Dendritic cell treated with granulocyte-macrophage colony-stimulating factor and Interleukin-4, amounts not matched to agents 40 ng/mL and 50 ng/mL, for 4 days (primary cell): Measurements from ENCODE around the gene RAPGEF5.

Source experiments
- H3K27ac Mint-ChIP-seq: one replicate; pipeline ENCODE4 v1.8.0; 2022; ENCODE audit warnings: mild to moderate bottlenecking, mixed read lengths
- H3K27me3 Mint-ChIP-seq: one replicate; pipeline ENCODE4 v1.8.0; 2022; ENCODE audit warnings: mild to moderate bottlenecking, mixed read lengths
- H3K36me3 Mint-ChIP-seq: one replicate; pipeline ENCODE4 v1.8.0; 2022; ENCODE audit warnings: low read depth, mixed read lengths
- H3K4me1 Mint-ChIP-seq: one replicate; pipeline ENCODE4 v1.8.0; 2022; ENCODE audit warnings: low read depth, mixed read lengths
- H3K4me3 Mint-ChIP-seq: one replicate; pipeline ENCODE4 v1.8.0; 2022; ENCODE audit warnings: mild to moderate bottlenecking, moderate library complexity, mixed read lengths
- H3K9me3 Mint-ChIP-seq: one replicate; pipeline ENCODE4 v1.8.0; 2022; ENCODE audit warnings: mixed read lengths
- intact Hi-C: fragments of 100-400 bp; cut with micrococcal nuclease; formaldehyde crosslinking; loops from one replicate; pipeline ENCODE4 v1.15.0; 2022

RAPGEF5 gene

GRCh38 chr7:22346383-22347107 is 10.4 kb downstream of the RAPGEF5 start:
- H3K4me3 Mint-ChIP-seq, result no peak overlapping the region
- no peaks in the 10 kb centered on the region for H3K27me3 Mint-ChIP-seq
- H3K27ac Mint-ChIP-seq, result no peak overlapping the region
- no peaks in the 10 kb centered on the region for H3K9me3 Mint-ChIP-seq
- no peaks in the 10 kb centered on the region for H3K36me3 Mint-ChIP-seq
- H3K4me1 Mint-ChIP-seq, result no peaks in the 10 kb centered on the region
- intact Hi-C loops, result no loop called here

- Mint-ChIP-seq H3K4me1 (peaks cover 5% of the 10 kb centered on the region), H3K27ac (no peak overlapping the region), H3K4me3 (no peak overlapping the region), H3K36me3 (no peaks in the 10 kb centered on the region), H3K9me3 (no peaks in the 10 kb centered on the region), H3K27me3 (no peaks in the 10 kb centered on the region)
- intact Hi-C loops, result no loop called here
These were observed 12.3 kb downstream of the RAPGEF5 start for GRCh38 chr7:22344655-22345054.

GRCh38 chr7:22343612-22344011 is 13.3 kb downstream of the RAPGEF5 start:
- peaks cover 5% of the 10 kb centered on the region for H3K4me1 Mint-ChIP-seq
- no peak overlapping the region for H3K27ac Mint-ChIP-seq
- intact Hi-C loops, result no loop called here
- H3K9me3 Mint-ChIP-seq, result no peaks in the 10 kb centered on the region
- no peaks in the 10 kb centered on the region for H3K27me3 Mint-ChIP-seq
- H3K4me3 Mint-ChIP-seq, result no peak overlapping the region
- no peaks in the 10 kb centered on the region for H3K36me3 Mint-ChIP-seq

GRCh38 chr7:22343071-22343470 is 13.9 kb downstream of the RAPGEF5 start:
- intact Hi-C loops, result no loop called here
- Mint-ChIP-seq H3K4me3 (no peak overlapping the region), H3K36me3 (no peaks in the 10 kb centered on the region), H3K27ac (no peak overlapping the region), H3K9me3 (no peaks in the 10 kb centered on the region), H3K27me3 (no peaks in the 10 kb centered on the region), H3K4me1 (peaks cover 5% of the 10 kb centered on the region)

GRCh38 chr7:22339725-22340390 is 17.1 kb downstream of the RAPGEF5 start:
- intact Hi-C loops, result no loop called here
- Mint-ChIP-seq H3K4me3 (no peak overlapping the region), H3K9me3 (no peaks in the 10 kb centered on the region), H3K27me3 (peaks cover under 1% of the 10 kb centered on the region), H3K4me1 (peaks cover 5% of the 10 kb centered on the region), H3K36me3 (no peaks in the 10 kb centered on the region), H3K27ac (no peak overlapping the region)

- no peaks in the 10 kb centered on the region for H3K36me3 Mint-ChIP-seq
- H3K27ac Mint-ChIP-seq, result no peak overlapping the region
- intact Hi-C loops, result no loop called here
- no peaks in the 10 kb centered on the region for H3K9me3 Mint-ChIP-seq
- no peak overlapping the region for H3K4me3 Mint-ChIP-seq
- peaks cover 1% of the 10 kb centered on the region for H3K27me3 Mint-ChIP-seq
- peaks cover 5% of the 10 kb centered on the region for H3K4me1 Mint-ChIP-seq
These were observed 18.1 kb downstream of the RAPGEF5 start for GRCh38 chr7:22338877-22339276.

GRCh38 chr7:22338411-22338810 is 18.5 kb downstream of the RAPGEF5 start:
- intact Hi-C loops, result no loop called here
- Mint-ChIP-seq H3K9me3 (no peaks in the 10 kb centered on the region), H3K27ac (no peak overlapping the region), H3K4me1 (peaks cover 5% of the 10 kb centered on the region), H3K4me3 (no peak overlapping the region), H3K27me3 (peaks cover 1% of the 10 kb centered on the region), H3K36me3 (no peaks in the 10 kb centered on the region)

- intact Hi-C loops, result no loop called here
- Mint-ChIP-seq H3K4me3 (no peak overlapping the region), H3K36me3 (no peaks in the 10 kb centered on the region), H3K27ac (no peak overlapping the region), H3K27me3 (peaks cover 1% of the 10 kb centered on the region), H3K4me1 (no peaks in the 10 kb centered on the region), H3K9me3 (no peaks in the 10 kb centered on the region)
These were observed 23.2 kb downstream of the RAPGEF5 start for GRCh38 chr7:22333680-22334141.

GRCh38 chr7:22332461-22332870 is 24.5 kb downstream of the RAPGEF5 start:
- intact Hi-C loops, result no loop called here

GRCh38 chr7:22331704-22332103 is 25.2 kb downstream of the RAPGEF5 start:
- intact Hi-C loops, result no loop called here
- Mint-ChIP-seq H3K4me1 (no peaks in the 10 kb centered on the region), H3K9me3 (no peaks in the 10 kb centered on the region), H3K27me3 (peaks cover 1% of the 10 kb centered on the region), H3K36me3 (no peaks in the 10 kb centered on the region), H3K4me3 (no peak overlapping the region), H3K27ac (no peak overlapping the region)

More at GRCh38 chr7:22332461-22332870, 24.5 kb downstream of the RAPGEF5 start:
- H3K4me1 Mint-ChIP-seq, result no peaks in the 10 kb centered on the region
- H3K36me3 Mint-ChIP-seq, result no peaks in the 10 kb centered on the region
- peaks cover 1% of the 10 kb centered on the region for H3K27me3 Mint-ChIP-seq
- H3K9me3 Mint-ChIP-seq, result no peaks in the 10 kb centered on the region
- H3K27ac Mint-ChIP-seq, result no peak overlapping the region
- no peak overlapping the region for H3K4me3 Mint-ChIP-seq

GRCh38 chr7:22330903-22331302 is 26.1 kb downstream of the RAPGEF5 start:
- H3K36me3 Mint-ChIP-seq, result no peaks in the 10 kb centered on the region
- no peaks in the 10 kb centered on the region for H3K4me1 Mint-ChIP-seq
- H3K9me3 Mint-ChIP-seq, result no peaks in the 10 kb centered on the region
- H3K27me3 Mint-ChIP-seq, result peaks cover 1% of the 10 kb centered on the region
- H3K4me3 Mint-ChIP-seq, result no peak overlapping the region
- intact Hi-C loops, result no loop called here
- H3K27ac Mint-ChIP-seq, result no peak overlapping the region

GRCh38 chr7:22329816-22330524 is 27.0 kb downstream of the RAPGEF5 start:
- Mint-ChIP-seq H3K36me3 (no peaks in the 10 kb centered on the region), H3K27ac (no peak overlapping the region), H3K27me3 (peaks cover 1% of the 10 kb centered on the region), H3K4me1 (no peaks in the 10 kb centered on the region), H3K9me3 (no peaks in the 10 kb centered on the region), H3K4me3 (no peak overlapping the region)
- intact Hi-C loops, result no loop called here

- Mint-ChIP-seq H3K27me3 (no peaks in the 10 kb centered on the region), H3K36me3 (no peaks in the 10 kb centered on the region), H3K9me3 (no peaks in the 10 kb centered on the region), H3K4me3 (no peak overlapping the region), H3K4me1 (no peaks in the 10 kb centered on the region), H3K27ac (no peak overlapping the region)
- intact Hi-C loops, result no loop called here
These were observed 30.8 kb downstream of the RAPGEF5 start for GRCh38 chr7:22326181-22326580.

GRCh38 chr7:22325671-22326070 is 31.3 kb downstream of the RAPGEF5 start:
- H3K9me3 Mint-ChIP-seq, result no peaks in the 10 kb centered on the region
- H3K4me1 Mint-ChIP-seq, result no peaks in the 10 kb centered on the region
- no peak overlapping the region for H3K4me3 Mint-ChIP-seq
- intact Hi-C loops, result no loop called here
- H3K36me3 Mint-ChIP-seq, result no peaks in the 10 kb centered on the region
- no peak overlapping the region for H3K27ac Mint-ChIP-seq
- H3K27me3 Mint-ChIP-seq, result no peaks in the 10 kb centered on the region
